ENCODE measurements around the gene CENPO. TPM values are rescaled to one million over a fixed set of nuclear protein-coding genes. Genes with fewer than 3 reads are reported as not detected.

The CENPO gene
- total RNA-seq, 1 experiment from 2014 or later, result 27.9 TPM

GRCh38 chr2:24818721-24819167, 25.5 kb downstream of the CENPO start:
- H4K20me1 ChIP-seq (ENCODE audit: insufficient read depth), result no peaks in the 10 kb centered on the region
- POLR2A ChIA-PET, result no interaction called here
- H3K9me2 ChIP-seq (ENCODE audit: insufficient read depth), result no peaks in the 10 kb centered on the region
- no peak overlapping the region for H2AFZ ChIP-seq (ENCODE audit: low read depth, low read length, poor library complexity, severe bottlenecking)
- no peaks in the 10 kb centered on the region for H3K27me3 ChIP-seq (ENCODE audit: insufficient read depth, low read length)
- TF ChIP-seq FOSL1 (IDR thresholded peaks at IDR 0.05; ENCODE audit: low read depth) (no peak), CTCF (IDR thresholded peaks at IDR 0.05 in 2 of 3, conservative IDR thresholded peaks at IDR 0.05 in 1 of 3; ENCODE audit: borderline replicate concordance in 1 of 3, insufficient read depth in 1 of 3, low read depth in 2 of 3, low read length in 2 of 3) (no peak), ZBTB33 (IDR thresholded peaks at IDR 0.05; ENCODE audit: extremely low read depth, insufficient replicate concordance, low read length) (no peak), TCF7L2 (IDR thresholded peaks at IDR 0.05; ENCODE audit: borderline replicate concordance, extremely low read depth, insufficient read depth, insufficient read length) (no peak), MAX (IDR thresholded peaks at IDR 0.05) (no peak)
- ATAC-seq (no peak), DNase-seq (ENCODE audit: low read depth, low spot score) (no peak)
- H3K79me2 ChIP-seq (ENCODE audit: insufficient read depth, low read length), result peaks cover 18% of the 10 kb centered on the region
- H3K4me2 ChIP-seq (ENCODE audit: low read length), result no peak overlapping the region
- H3K9ac ChIP-seq (ENCODE audit: low read length), result no peak overlapping the region
- H3K4me1 ChIP-seq (ENCODE audit: control insufficient read depth in 1 of 2, insufficient read depth in 2 of 2, low read length in 2 of 2), result no peaks in the 10 kb centered on the region
- no peaks in the 10 kb centered on the region for H3K9me3 ChIP-seq (ENCODE audit: control insufficient read depth in 1 of 2, insufficient read depth in 1 of 2, low read depth in 1 of 2, low read length in 2 of 2)
- BruUV-seq (replicated peaks), result no TSS peak
- H3K27ac ChIP-seq (ENCODE audit: low read depth, low read length), result no peak overlapping the region
- no peak overlapping the region for H3K4me3 ChIP-seq (replicated peaks in 1 of 2; ENCODE audit: low read depth in 1 of 2, low read length in 2 of 2)
- intact Hi-C loops (cut with micrococcal nuclease), result no loop called here
- CTCF ChIA-PET, result interaction anchor here (2.5 kb wide), 1 partner anchor 9 kb away, joined by 9 read pairs; no protein-coding TSS in a partner anchor
- H3K36me3 ChIP-seq (ENCODE audit: control insufficient read depth in 1 of 2, insufficient read depth in 2 of 2, low read length in 2 of 2), result peaks cover 38 to 73% of the 10 kb centered on the region in 2 experiments
- RAD21 ChIA-PET (ENCODE audit: low non-redundant PET in 1 of 2, low total read pairs in 2 of 2, uncharacterized antibody in 2 of 2, unreplicated experiment in 2 of 2), result interaction anchor here in 1 of 2 experiments (0.6 kb wide), 1 partner anchor 26 kb away, joined by 5 read pairs; no protein-coding TSS in a partner anchor
